Fibroblast of lung (primary cell): ENCODE results near the gene RTN4. TPM values are rescaled to one million over a fixed set of nuclear protein-coding genes. Genes with fewer than 3 reads are reported as not detected.

Source experiments
- DNase-seq, 2 donors: peaks; one replicate each; pipeline versions ENCODE4 v3.0.0 to v3.0.0-alpha.2; 2010; ENCODE audit warnings: low read depth in 2 of 2
- H2AFZ ChIP-seq: 2 replicates; pipeline ENCODE4 v1.5.1; 2012; ENCODE audit warnings: low read length, control low read depth, inconsistent platforms
- H3K27ac ChIP-seq: 2 replicates; pipeline ENCODE4 v1.5.1; 2011; ENCODE audit warnings: low read length, control low read depth; ENCODE audit not compliant: insufficient read depth
- H3K27me3 ChIP-seq: 2 replicates; pipeline ENCODE4 v1.5.1; 2011; ENCODE audit warnings: mild to moderate bottlenecking, low read length; ENCODE audit not compliant: control insufficient read depth, insufficient read depth
- H3K36me3 ChIP-seq: 2 replicates; pipeline ENCODE4 v1.5.1; 2011; ENCODE audit warnings: low read length; ENCODE audit not compliant: control insufficient read depth, insufficient read depth
- H3K4me1 ChIP-seq: 2 replicates; pipeline ENCODE4 v1.5.1; 2011; ENCODE audit warnings: low read length; ENCODE audit not compliant: control insufficient read depth, insufficient read depth; ENCODE audit errors: extremely low read depth
- H3K4me2 ChIP-seq: 2 replicates; pipeline ENCODE4 v1.5.1; 2011; ENCODE audit warnings: low read length, control low read depth; ENCODE audit not compliant: insufficient read depth; ENCODE audit errors: extremely low read depth
- H3K4me3 ChIP-seq, 4 experiments: fragments of 200-600 bp in 1 of 4; sonication (generic) in 1 of 4; replicated peaks in 1 of 4; 2 replicates each; pipeline ENCODE4 v1.5.1; 2011 to 2016; ENCODE audit warnings: low read length in 4 of 4, low read depth in 3 of 4, mild to moderate bottlenecking in 3 of 4, control low read depth in 2 of 4, inconsistent platforms in 1 of 4, mixed read lengths in 1 of 4; ENCODE audit not compliant: insufficient read depth in 1 of 4; ENCODE audit errors: control extremely low read depth in 1 of 4
- H3K79me2 ChIP-seq: 2 replicates; pipeline ENCODE4 v1.5.1; 2012; ENCODE audit warnings: mild to moderate bottlenecking, low read length, inconsistent platforms; ENCODE audit not compliant: control insufficient read depth, insufficient read depth
- H3K9ac ChIP-seq: 2 replicates; pipeline ENCODE4 v1.5.1; 2011; ENCODE audit warnings: mild to moderate bottlenecking, low read length, control low read depth; ENCODE audit not compliant: insufficient read depth
- H3K9me3 ChIP-seq: 2 replicates; pipeline ENCODE4 v1.5.1; 2012; ENCODE audit warnings: low read depth, low read length; ENCODE audit not compliant: control insufficient read depth, insufficient read depth
- H4K20me1 ChIP-seq: 2 replicates; pipeline ENCODE4 v1.5.1; 2011; ENCODE audit warnings: low read length; ENCODE audit not compliant: control insufficient read depth, insufficient read depth; ENCODE audit errors: extremely low read depth
- CTCF ChIP-seq, 2 donors: IDR thresholded peaks in 1 of 2; conservative IDR thresholded peaks in 1 of 2; 1 replicate in 1 of 2; 2 replicates in 1 of 2; pipeline ENCODE4 v1.5.1; 2011 to 2012; ENCODE audit warnings: low read length in 2 of 2, control low read depth in 1 of 2, inconsistent platforms in 1 of 2, low read depth in 1 of 2, mild to moderate bottlenecking in 1 of 2
- EZH2 ChIP-seq: IDR thresholded peaks from 2 replicates; pipeline ENCODE4 v1.5.1; 2012; ENCODE audit warnings: low read length, control low read depth, mild to moderate bottlenecking; ENCODE audit errors: missing control alignments
- polyA plus RNA-seq, 2 donors: library from polyadenylated mRNA; depleted of rRNA in 1 of 2; stranded (reverse) in 1 of 2; unstranded in 1 of 2; fragments of >200 nt; gene quantifications; 2 replicates each; pipeline ENCODE4 v1.2.1, GENCODE V29; 2011 to 2012; ENCODE audit warnings: missing spikeins in 1 of 2
- total RNA-seq: library from RNA; depleted of rRNA; stranded (reverse); fragments of >200 nt; gene quantifications from 2 replicates; pipeline ENCODE4 v1.2.1, GENCODE V29; 2014

RTN4 gene
- total and polyA plus RNA-seq, 2 donors (not counting 1 experiment from before 2014, with no cell fraction given) = 560 to 1,326 TPM

GRCh38 chr2:54964271-54964670 lies 86.0 kb downstream of the RTN4 start:
- Histone ChIP-seq H4K20me1 (no peaks in the 10 kb centered on the region), H2AFZ (no peak overlapping the region), H3K4me3 (no peak overlapping the region), H3K79me2 (no peaks in the 10 kb centered on the region), H3K36me3 (peaks cover 5% of the 10 kb centered on the region), H3K9me3 (no peaks in the 10 kb centered on the region), H3K27me3 (no peaks in the 10 kb centered on the region), H3K9ac (no peak overlapping the region), H3K27ac (no peak overlapping the region), H3K4me2 (no peak overlapping the region), H3K4me1 (no peaks in the 10 kb centered on the region)
- TF ChIP-seq EZH2 (no peak), CTCF (conservative IDR thresholded peaks at IDR 0.05 in 1 of 2, IDR thresholded peaks at IDR 0.05 in 1 of 2; ENCODE audit: low read depth in 1 of 2, low read length in 2 of 2) (no peak)
- DNase-seq = peak; percentile 43 to 72

- DNase-seq = no peak
- peaks cover 3% of the 10 kb centered on the region for H3K36me3 ChIP-seq
- no peak overlapping the region for H3K9ac ChIP-seq
- TF ChIP-seq EZH2 = no peak
- no peak for TF ChIP-seq CTCF (conservative IDR thresholded peaks at IDR 0.05 in 1 of 2, IDR thresholded peaks at IDR 0.05 in 1 of 2; ENCODE audit: low read depth in 1 of 2, low read length in 2 of 2)
- no peaks in the 10 kb centered on the region for H3K27me3 ChIP-seq
- H3K4me1 ChIP-seq = no peaks in the 10 kb centered on the region
- H3K79me2 ChIP-seq = no peaks in the 10 kb centered on the region
- H3K27ac ChIP-seq = no peak overlapping the region
- no peaks in the 10 kb centered on the region for H4K20me1 ChIP-seq
- H3K4me2 ChIP-seq = no peak overlapping the region
- H3K4me3 ChIP-seq = no peak overlapping the region
- H2AFZ ChIP-seq = no peak overlapping the region
- no peaks in the 10 kb centered on the region for H3K9me3 ChIP-seq
These were observed 86.8 kb downstream of the RTN4 start for GRCh38 chr2:54963476-54963875.

GRCh38 chr2:54962935-54963440 lies 87.3 kb downstream of the RTN4 start:
- DNase-seq = no peak

More at GRCh38 chr2:54962935-54963440, 87.3 kb downstream of the RTN4 start:
- no peaks in the 10 kb centered on the region for H3K79me2 ChIP-seq
- H4K20me1 ChIP-seq = no peaks in the 10 kb centered on the region
- H3K4me1 ChIP-seq = no peaks in the 10 kb centered on the region
- H3K27me3 ChIP-seq = no peaks in the 10 kb centered on the region
- H3K4me3 ChIP-seq = no peak overlapping the region
- peaks cover 2% of the 10 kb centered on the region for H3K36me3 ChIP-seq
- no peak overlapping the region for H3K9ac ChIP-seq
- TF ChIP-seq CTCF (conservative IDR thresholded peaks at IDR 0.05 in 1 of 2, IDR thresholded peaks at IDR 0.05 in 1 of 2; ENCODE audit: low read depth in 1 of 2, low read length in 2 of 2) = no peak
- TF ChIP-seq EZH2 = no peak
- H3K9me3 ChIP-seq = no peaks in the 10 kb centered on the region
- H3K4me2 ChIP-seq = no peak overlapping the region
- H3K27ac ChIP-seq = no peak overlapping the region
- no peak overlapping the region for H2AFZ ChIP-seq
